HG03095 (cell line): ENCODE results near the gene TEAD3.
"Not testable (repeated sequence)": the region's sequence is repeated elsewhere in the genome, so short reads cannot be mapped to it uniquely, and the experiment has no call there.

Experiments used
- ATAC-seq: cut with Tn5 transposase; IDR thresholded peaks from one replicate; pipeline ENCODE4 v1.9.1; 2021; ENCODE audit warnings: moderate library complexity; ENCODE audit not compliant: unreplicated experiment

TEAD3 gene

GRCh38 chr6:35452183-35453090, 44.4 kb downstream of the TEAD3 start, which contains the start of gene FANCE:
FANCE (plus strand) TSS chr6:35452338; CDS start chr6:35452546, 208 bp downstream.
- ATAC-seq: peak; percentile 90

- ATAC-seq: no peak
Measured at GRCh38 chr6:35451354-35452182, 45.3 kb downstream of the TEAD3 start.

- no peak for ATAC-seq
Measured at GRCh38 chr6:35449287-35449881, 47.5 kb downstream of the TEAD3 start.

DNA sequence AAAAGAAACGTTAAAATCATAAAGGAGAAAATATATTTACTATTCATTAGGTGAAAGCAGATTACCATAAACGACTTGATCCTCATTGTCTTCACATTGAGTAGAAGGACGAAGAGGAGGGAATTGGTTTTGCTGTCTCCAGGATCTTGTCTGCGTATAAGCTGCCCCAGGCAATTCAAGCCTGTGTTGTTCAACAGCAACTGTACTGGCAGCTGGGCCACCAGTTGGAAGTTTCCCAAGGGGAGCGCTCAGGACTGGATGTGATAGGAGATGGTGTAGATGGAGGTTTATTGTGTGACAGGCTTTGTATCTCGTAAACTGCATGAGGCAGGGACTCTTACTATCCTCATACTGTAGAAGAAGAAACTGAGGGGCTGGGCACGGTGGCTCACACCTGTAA, 48.7 kb downstream of the TEAD3 start:
- ATAC-seq: no peak

GRCh38 chr6:35445691-35446090, 51.2 kb downstream of the TEAD3 start:
- ATAC-seq: no peak

GRCh38 chr6:35443341-35444030, 53.4 kb downstream of the TEAD3 start:
- ATAC-seq: no peak

DNA sequence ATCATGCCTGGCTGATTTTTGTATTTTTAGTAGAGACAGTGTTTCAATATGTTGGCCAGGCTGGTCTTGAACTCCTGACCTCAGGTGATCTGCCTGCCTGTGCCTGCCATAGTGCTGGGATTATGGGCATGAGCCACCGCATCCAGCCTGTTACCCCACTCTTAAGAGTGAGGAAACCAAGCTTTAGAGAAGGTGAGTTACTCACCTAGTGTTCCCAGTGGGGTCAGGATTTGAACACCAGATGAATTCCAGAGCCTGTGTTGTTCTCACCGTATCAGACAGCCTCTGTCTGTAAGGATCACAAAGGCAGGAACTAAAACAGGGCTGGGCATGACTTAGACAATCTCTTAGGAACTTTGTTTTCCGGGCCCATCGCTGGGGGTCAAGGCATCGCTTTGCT, 54.2 kb downstream of the TEAD3 start:
- no peak for ATAC-seq

GRCh38 chr6:35441642-35442041, 55.2 kb downstream of the TEAD3 start:
- no peak for ATAC-seq

- ATAC-seq: no peak
Measured at GRCh38 chr6:35441205-35441604, 55.7 kb downstream of the TEAD3 start.

DNA sequence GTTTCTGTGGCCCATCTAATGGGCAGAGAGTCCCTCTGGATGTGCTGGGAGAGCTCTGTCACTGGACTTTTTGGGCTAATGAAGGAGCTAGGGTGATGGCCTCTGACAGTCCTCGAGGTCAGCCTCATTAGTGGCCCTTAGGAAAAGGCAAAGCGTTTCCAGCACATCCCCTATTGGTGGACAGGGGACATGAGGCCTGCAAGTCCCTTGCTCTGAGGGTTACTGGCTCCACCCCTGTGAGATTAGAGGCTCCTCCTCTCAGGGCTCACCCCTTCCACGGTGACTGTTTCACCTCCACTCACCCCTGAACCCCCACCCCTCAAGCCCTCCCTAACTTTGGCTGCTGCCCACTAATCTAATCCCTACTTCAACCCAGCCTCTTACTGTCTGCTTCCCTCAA, 57.6 kb downstream of the TEAD3 start:
- ATAC-seq: no peak

DNA sequence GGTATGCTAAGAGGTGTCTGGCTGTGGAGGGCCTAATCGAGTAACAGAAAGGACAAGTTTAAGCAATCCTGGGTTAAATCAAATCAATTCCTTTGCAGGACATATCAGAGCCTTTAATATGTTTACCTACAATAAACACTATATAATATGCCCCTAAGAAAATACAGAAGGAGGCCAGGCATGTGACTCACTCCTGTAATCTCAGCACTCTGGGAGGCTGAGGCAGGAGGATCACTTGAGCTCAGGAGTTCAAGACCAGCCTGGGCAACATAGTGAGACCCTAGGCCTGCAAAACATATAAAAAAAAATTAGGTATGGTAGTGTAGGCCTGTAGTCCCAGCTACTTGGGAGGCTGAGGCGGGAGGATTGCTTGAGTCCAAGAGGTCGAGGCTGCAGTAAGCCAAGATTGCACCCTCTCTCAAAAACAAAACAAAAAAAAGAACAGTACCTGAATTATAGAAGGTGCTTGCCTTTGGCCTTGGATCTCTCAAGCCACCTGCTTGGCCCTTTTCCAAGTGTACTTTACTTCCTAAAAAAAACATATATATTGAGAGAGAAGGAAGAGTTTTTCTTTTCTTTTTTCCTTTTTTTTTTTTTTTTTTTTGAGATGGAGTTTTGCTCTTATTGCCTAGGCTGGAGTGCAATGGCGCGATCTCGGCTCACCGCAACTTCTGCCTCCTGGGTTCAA, 58.4 kb downstream of the TEAD3 start:
- ATAC-seq: not testable (repeated sequence)

DNA sequence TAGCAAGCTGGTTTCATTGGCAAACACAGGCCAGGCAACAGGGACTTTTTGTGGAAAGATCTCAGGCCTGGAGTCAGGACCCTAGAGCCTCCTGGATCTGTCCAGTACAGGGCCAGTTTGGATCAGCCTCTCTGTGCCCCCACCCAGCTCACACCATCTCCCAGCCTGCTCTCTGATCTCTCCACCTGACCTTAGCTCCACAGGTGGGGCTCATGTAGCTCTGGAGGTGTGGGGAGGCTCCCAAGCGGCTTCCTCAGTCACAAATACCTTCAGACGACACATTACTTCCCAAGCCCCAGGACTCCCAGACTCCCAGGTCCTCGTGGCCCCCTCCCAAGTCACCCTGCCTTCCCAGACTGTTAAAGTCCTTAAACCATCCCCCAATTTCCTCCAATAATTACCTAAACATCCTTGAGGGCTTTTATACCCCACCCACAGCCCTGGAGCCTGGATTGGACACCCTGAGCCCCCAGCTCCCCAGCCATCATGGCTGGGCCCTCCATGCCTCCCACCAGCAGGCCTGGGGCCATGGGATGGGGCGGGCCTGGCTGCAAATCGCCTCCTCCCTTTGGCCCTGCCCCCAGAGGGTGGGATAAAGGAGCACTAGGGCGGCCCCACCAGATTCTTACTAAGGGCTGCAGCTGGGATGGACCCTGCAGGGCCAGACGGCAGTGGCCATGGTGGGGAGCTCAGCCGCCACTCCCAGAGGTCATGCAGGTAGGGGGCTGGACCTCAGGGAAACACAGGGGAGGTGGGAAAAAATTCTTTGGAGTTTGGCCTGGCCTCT, 60.6 kb downstream of the TEAD3 start:
- ATAC-seq: no peak

DNA sequence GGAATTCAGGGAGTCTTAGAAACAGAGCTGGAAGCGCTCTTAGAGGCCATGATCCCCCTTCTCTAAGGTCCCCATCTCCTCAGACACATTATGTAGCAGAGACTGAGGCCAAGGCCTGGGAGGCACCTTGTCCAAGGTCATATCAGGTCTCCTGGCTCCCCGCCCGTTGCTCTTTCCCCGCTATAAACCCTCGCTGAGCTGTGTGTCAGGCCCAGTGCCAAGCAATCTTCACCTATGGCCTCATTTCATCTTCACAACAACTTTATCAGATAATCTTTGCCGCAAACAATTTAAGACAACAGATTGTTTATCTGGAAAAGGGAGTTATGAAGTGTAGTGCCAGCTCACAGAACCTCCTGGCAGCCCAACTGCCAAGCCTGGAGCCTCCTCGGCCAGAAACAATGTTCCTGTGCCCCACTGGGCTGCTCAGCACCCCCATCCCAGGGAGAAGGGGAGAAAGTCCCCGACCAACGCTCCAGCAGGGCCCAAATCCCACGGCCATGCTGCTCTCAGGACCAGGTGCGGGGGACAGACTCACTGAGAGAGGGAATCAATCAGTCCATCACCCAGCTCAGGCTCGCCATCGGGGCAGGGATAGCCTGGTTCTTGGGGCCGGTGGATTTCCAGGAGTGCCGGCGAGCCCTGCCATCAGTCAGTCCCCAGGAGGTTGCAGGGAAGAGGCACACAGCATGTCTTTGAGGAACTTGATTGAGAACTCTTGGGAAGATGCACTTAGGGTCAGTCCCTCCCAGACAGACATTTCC, 61.6 kb downstream of the TEAD3 start:
- ATAC-seq: no peak

GRCh38 chr6:35432702-35433101, 64.2 kb downstream of the TEAD3 start:
- ATAC-seq: not testable (repeated sequence)

DNA sequence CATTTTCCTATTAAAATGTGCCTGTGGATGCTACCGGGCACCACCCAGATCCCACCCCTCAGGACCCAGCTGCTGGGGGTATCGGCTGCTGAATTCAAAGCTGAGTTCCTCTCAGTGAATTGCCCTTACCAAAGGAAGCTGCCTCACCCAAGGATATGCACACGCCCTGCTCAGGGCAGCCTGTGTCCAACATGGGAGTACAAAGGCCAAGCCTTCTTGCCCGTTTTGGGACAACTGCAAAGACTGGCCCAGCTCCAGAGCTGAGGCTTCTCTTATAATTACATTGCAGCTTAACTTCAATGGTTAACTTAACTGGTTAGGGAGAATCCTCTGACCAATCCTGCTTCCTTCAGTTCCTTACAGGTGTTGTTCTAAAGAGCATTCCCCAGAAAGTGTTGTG, 64.6 kb downstream of the TEAD3 start:
- ATAC-seq: no peak

DNA sequence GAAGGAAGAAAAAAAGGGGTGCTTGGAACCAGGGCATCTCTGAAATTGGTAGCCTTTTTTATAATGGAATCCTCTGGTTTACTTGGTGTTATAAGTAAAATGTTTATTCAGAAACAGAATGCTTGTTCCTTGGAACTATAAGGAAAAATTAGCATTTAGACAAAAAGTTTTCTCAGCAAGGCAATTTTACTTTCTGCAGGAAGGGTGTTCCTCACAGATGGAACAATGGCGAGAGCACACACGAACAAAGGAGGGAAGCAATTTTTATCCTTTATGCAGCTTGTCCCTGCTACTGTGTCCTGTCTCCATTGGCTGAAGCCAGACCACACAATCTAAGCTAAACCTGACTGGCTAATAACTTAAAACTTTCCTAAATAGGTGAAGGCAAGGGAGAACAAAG, 67.4 kb downstream of the TEAD3 start:
- no peak for ATAC-seq

- no peak for ATAC-seq
Measured at GRCh38 chr6:35428421-35429149, 68.3 kb downstream of the TEAD3 start.

GRCh38 chr6:35427851-35428321, 69.0 kb downstream of the TEAD3 start:
- ATAC-seq: no peak
